ENCODE results near the gene ITPR1.

DNA sequence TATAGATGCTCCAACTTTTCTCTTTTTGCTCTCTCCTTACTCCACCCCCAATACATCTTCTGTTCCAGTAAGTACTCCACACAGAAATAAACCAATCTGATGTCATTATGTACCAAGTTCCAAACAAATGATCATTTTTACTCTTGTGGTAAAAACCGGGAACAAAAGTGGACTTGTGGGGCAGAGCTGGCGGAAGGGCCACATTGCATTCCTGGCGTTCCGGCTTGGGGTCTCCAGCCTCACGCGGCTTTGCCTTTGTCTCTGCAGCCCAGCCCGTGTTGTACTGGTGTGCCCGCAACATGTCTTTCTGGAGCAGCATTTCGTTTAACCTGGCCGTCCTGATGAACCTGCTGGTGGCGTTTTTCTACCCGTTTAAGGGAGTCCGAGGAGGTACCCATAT lies 301.6 kb downstream of the ITPR1 start:
- TF ChIP-seq SUZ12 (IDR thresholded peaks at IDR 0.05; ENCODE audit: extremely low read depth, insufficient read depth, insufficient read length) = no peak
- TF ChIP-seq YY1 (IDR thresholded peaks at IDR 0.05; ENCODE audit: insufficient read depth, insufficient read length) = no peak
- no peak for TF ChIP-seq ZNF274 (IDR thresholded peaks at IDR 0.05; ENCODE audit: low read depth, low read length)
